K562 (cell line): ENCODE measurements around the gene CDR2L. TPM values are rescaled to one million over a fixed set of nuclear protein-coding genes. Genes with fewer than 3 reads are reported as not detected.

Experiments
- CBFB ChIP-seq: sonication (generic); formaldehyde crosslinking; IDR thresholded peaks from 2 replicates; pipeline ENCODE4 v1.4.0; 2020; ENCODE audit warnings: mild to moderate bottlenecking, missing genetic modification reagents
- CREB1 ChIP-seq, 2 experiments: sonication (generic) in 1 of 2; formaldehyde crosslinking in 1 of 2; IDR thresholded peaks; 2 replicates each; pipeline versions ENCODE4 v1.6.1 to v1.8.0; 2012 to 2022; ENCODE audit warnings: inconsistent platforms in 1 of 2, mild to moderate bottlenecking in 1 of 2, missing genetic modification reagents in 1 of 2, moderate library complexity in 1 of 2
- CREM ChIP-seq: IDR thresholded peaks from 2 replicates; pipeline ENCODE4 v1.6.1; 2014; ENCODE audit warnings: antibody characterized with exemption, low read depth
- DMBX1 ChIP-seq: fragments of 250-450 bp; sonication (Bioruptor Pico); IDR thresholded peaks from 2 replicates; pipeline ENCODE4 v1.8.0; 2022; ENCODE audit warnings: inconsistent platforms, mild to moderate bottlenecking, moderate library complexity, borderline replicate concordance
- HBP1 ChIP-seq: fragments of 450-650 bp; formaldehyde crosslinking; IDR thresholded peaks from 2 replicates; pipeline ENCODE4 v1.4.0; 2022; ENCODE audit warnings: missing genetic modification characterization
- HLTF ChIP-seq: fragments of 450-650 bp; IDR thresholded peaks from 2 replicates; pipeline ENCODE4 v1.6.1; 2016
- MLX ChIP-seq, 2 experiments: fragments of 450-650 bp in 1 of 2; sonication (generic) in 1 of 2; formaldehyde crosslinking; conservative IDR thresholded peaks; 2 replicates each; pipeline versions ENCODE4 v1.4.0 to v1.8.1; 2020 to 2022; ENCODE audit warnings: mild to moderate bottlenecking in 1 of 2, missing genetic modification reagents in 1 of 2
- NCOA6 ChIP-seq: fragments of 450-650 bp; IDR thresholded peaks from 2 replicates; pipeline ENCODE4 v1.6.1; 2017; ENCODE audit warnings: mild to moderate bottlenecking
- POLR3A ChIP-seq: IDR thresholded peaks from 2 replicates; pipeline ENCODE4 v1.6.1; 2011; ENCODE audit warnings: borderline replicate concordance, mild to moderate bottlenecking, moderate library complexity; ENCODE audit not compliant: insufficient read length, insufficient read depth; ENCODE audit errors: extremely low read depth
- RBM15 ChIP-seq: fragments of 200-400 bp; formaldehyde crosslinking; IDR thresholded peaks from 2 replicates; pipeline ENCODE4 v1.6.1; 2018; ENCODE audit warnings: mild to moderate bottlenecking, low read length, moderate library complexity; ENCODE audit not compliant: insufficient read depth
- RUNX1 ChIP-seq: sonication (generic); IDR thresholded peaks from 2 replicates; pipeline ENCODE4 v1.6.1; 2016; ENCODE audit warnings: antibody characterized with exemption, low read depth
- SIRT6 ChIP-seq: IDR thresholded peaks from one replicate; pipeline ENCODE4 v1.6.1; 2012; ENCODE audit warnings: low read depth, mild to moderate bottlenecking, control low read depth, inconsistent platforms, low read length, moderate library complexity
- SLC30A9 ChIP-seq: fragments of 250-450 bp; sonication (Bioruptor Pico); IDR thresholded peaks from 2 replicates; pipeline ENCODE4 v1.8.0; 2022; ENCODE audit warnings: mild to moderate bottlenecking, moderate library complexity
- SRSF9 ChIP-seq: fragments of 200-400 bp; formaldehyde crosslinking; IDR thresholded peaks from 2 replicates; pipeline ENCODE4 v1.6.1; 2017; ENCODE audit warnings: low read depth, low read length, borderline replicate concordance
- TCF7 ChIP-seq: sonication (generic); IDR thresholded peaks from 2 replicates; pipeline ENCODE4 v1.6.1; 2016; ENCODE audit warnings: antibody characterized with exemption, borderline replicate concordance
- ZNF134 ChIP-seq: fragments of 250-450 bp; sonication (Bioruptor Pico); conservative IDR thresholded peaks from 2 replicates; pipeline ENCODE4 v1.4.0; 2020
- ZNF197 ChIP-seq: fragments of 200-800 bp; sonication (Bioruptor generic); IDR thresholded peaks from 2 replicates; pipeline ENCODE4 v1.6.1; 2016; ENCODE audit warnings: low read depth, missing genetic modification characterization, missing compliant biosample characterization
- ZNF584 ChIP-seq: fragments of 200-800 bp; sonication (Bioruptor generic); IDR thresholded peaks from 2 replicates; pipeline ENCODE4 v1.6.1; 2016; ENCODE audit warnings: low read depth, mild to moderate bottlenecking, missing genetic modification characterization, missing compliant biosample characterization
- ZNF707 ChIP-seq: fragments of 250-450 bp; sonication (Bioruptor Pico); conservative IDR thresholded peaks from 2 replicates; pipeline ENCODE4 v1.8.0; 2022; ENCODE audit warnings: inconsistent platforms, mild to moderate bottlenecking, moderate library complexity
- ZZZ3 ChIP-seq: fragments of 450-650 bp; IDR thresholded peaks from 2 replicates; pipeline ENCODE4 v1.6.1; 2016; ENCODE audit warnings: antibody characterized with exemption, mild to moderate bottlenecking, moderate library complexity
- polyA plus RNA-seq, 8 experiments: library from polyadenylated mRNA; depleted of rRNA in 4 of 8; stranded (reverse) in 5 of 8; unstranded in 3 of 8; fragments of >200 nt; fragmentation: Nextera tagmentation in 2 of 8; fragmentation: Illumina TruSeq in 1 of 8; extraction: Ambion mirVana in 2 of 8; extraction: Trizol in 1 of 8; gene quantifications; 2 replicates each; pipeline versions ENCODE4 v1.2.1 to v1.2.3, GENCODE V29; 2011 to 2014; ENCODE audit warnings: inconsistent platforms in 1 of 8, missing spikeins in 1 of 8
- total RNA-seq, 7 experiments: library from RNA; depleted of rRNA in 6 of 7; stranded (reverse); fragments of >200 nt in 6 of 7; fragmentation: Illumina TruSeq in 2 of 7; extraction: Trizol in 2 of 7; gene quantifications; 2 replicates each; pipeline versions ENCODE4 v1.2.1 to v1.2.3, GENCODE V29; 2011 to 2021; ENCODE audit warnings: low replicate concordance in 1 of 7
- TF ChIP-seq, protein P1 (sequence below): fragments of 450-650 bp; IDR thresholded peaks from 2 replicates; pipeline ENCODE4 v1.6.1; 2017; ENCODE audit warnings: antibody characterized with exemption
- TF ChIP-seq, protein P2 (sequence below), 2 experiments: fragments of 250-450 bp in 1 of 2; fragments of 450-650 bp in 1 of 2; sonication (Bioruptor Pico) in 1 of 2; IDR thresholded peaks; 2 replicates each; pipeline versions ENCODE4 v1.6.1 to v1.8.0; 2016 to 2021; ENCODE audit warnings: mild to moderate bottlenecking in 2 of 2, moderate library complexity in 2 of 2, missing compliant biosample characterization in 1 of 2, missing genetic modification characterization in 1 of 2

The CDR2L gene
- total and polyA plus RNA-seq, 9 of the 15 experiments (the other 6 are each of a cell fraction or from before 2014, with no cell fraction given), result 2.7 to 16.0 (median 7.3) TPM

DNA sequence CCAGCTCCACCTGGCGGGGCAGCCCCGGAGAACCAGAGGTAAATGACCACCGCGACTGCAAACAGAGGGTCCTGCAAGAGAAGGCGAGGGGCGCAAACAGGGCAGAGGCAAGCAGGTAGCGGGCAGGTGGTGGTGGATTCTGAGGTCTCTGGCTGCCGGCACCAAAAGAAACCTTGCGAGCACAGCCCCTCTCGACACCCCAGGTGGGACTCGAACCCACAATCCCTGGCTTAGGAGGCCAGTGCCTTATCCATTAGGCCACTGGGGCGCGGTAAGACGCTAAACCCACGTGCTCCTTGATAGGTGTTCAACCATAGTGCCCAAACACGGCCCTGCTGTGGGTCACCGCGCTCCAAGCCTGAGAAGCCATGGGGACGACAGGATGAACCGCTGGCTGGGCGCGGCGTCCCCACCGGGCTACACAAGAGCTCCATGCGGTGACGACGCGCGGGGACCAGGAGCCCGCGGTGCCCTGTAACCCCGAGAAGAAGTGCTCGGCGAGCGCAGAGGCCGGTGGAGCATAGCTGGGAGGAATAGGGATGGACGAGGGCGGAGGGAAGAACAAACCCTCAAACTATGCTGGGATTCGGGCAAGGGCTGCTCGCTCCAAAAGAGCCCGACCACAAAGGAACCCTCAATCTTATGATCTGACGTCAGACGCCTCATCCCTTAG is 46.9 kb downstream of the CDR2L start (continued):
- TF ChIP-seq CREB1 (IDR thresholded peaks at IDR 0.05), result 0 out of 2 replicates have a peak, but pooled peaks have one; percentile 37
- TF ChIP-seq CREB1 (CRISPR knock-in tag; IDR thresholded peaks at IDR 0.05), result peak; percentile 58; the same call in 1 of the 2 replicates
- peak; percentile 77; the same call in 1 of the 2 replicates for TF ChIP-seq HLTF
- no peak for TF ChIP-seq ZZZ3
- TF ChIP-seq SRSF9, result no peak
- no peak; the same call in none of the 2 replicates for TF ChIP-seq CBFB (CRISPR knock-in tag)
- TF ChIP-seq POLR3A, result peak; percentile 86
- TF ChIP-seq, protein P1, sequence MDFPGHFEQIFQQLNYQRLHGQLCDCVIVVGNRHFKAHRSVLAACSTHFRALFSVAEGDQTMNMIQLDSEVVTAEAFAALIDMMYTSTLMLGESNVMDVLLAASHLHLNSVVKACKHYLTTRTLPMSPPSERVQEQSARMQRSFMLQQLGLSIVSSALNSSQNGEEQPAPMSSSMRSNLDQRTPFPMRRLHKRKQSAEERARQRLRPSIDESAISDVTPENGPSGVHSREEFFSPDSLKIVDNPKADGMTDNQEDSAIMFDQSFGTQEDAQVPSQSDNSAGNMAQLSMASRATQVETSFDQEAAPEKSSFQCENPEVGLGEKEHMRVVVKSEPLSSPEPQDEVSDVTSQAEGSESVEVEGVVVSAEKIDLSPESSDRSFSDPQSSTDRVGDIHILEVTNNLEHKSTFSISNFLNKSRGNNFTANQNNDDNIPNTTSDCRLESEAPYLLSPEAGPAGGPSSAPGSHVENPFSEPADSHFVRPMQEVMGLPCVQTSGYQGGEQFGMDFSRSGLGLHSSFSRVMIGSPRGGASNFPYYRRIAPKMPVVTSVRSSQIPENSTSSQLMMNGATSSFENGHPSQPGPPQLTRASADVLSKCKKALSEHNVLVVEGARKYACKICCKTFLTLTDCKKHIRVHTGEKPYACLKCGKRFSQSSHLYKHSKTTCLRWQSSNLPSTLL, result 0 out of 2 replicates have a peak, but pooled peaks have one; percentile 14
- 0 out of 2 replicates have a peak, but pooled peaks have one; percentile 42 for TF ChIP-seq ZNF707 (CRISPR knock-in tag)
- TF ChIP-seq RUNX1, result no peak
- TF ChIP-seq ZNF584, result no peak
- TF ChIP-seq, protein P2, sequence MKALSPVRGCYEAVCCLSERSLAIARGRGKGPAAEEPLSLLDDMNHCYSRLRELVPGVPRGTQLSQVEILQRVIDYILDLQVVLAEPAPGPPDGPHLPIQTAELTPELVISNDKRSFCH (CRISPR knock-in tag; IDR thresholded peaks at IDR 0.05), result no peak
- TF ChIP-seq, protein P2 (tag; IDR thresholded peaks at IDR 0.05), result peak; percentile 89
- TF ChIP-seq MLX (CRISPR knock-in tag; conservative IDR thresholded peaks at IDR 0.05), result no peak
- TF ChIP-seq HBP1 (CRISPR knock-in tag), result no peak
- peak; percentile 83 for TF ChIP-seq CREM
- TF ChIP-seq NCOA6, result no peak
- TF ChIP-seq TCF7, result no peak; the same call in 1 of the 2 replicates
- TF ChIP-seq SIRT6, result no peak
- TF ChIP-seq RBM15, result no peak
- 0 out of 2 replicates have a peak, but pooled peaks have one; percentile 17 for TF ChIP-seq ZNF134 (CRISPR knock-in tag)
- TF ChIP-seq SLC30A9 (CRISPR knock-in tag), result no peak
- no peak for TF ChIP-seq ZNF197
- no peak for TF ChIP-seq DMBX1 (CRISPR knock-in tag)
